CD14-positive monocyte (primary cell): ENCODE results near the gene GJB2. TPM values are rescaled to one million over a fixed set of nuclear protein-coding genes. Genes with fewer than 3 reads are reported as not detected.
A peak's percentile ranks its signal among the peaks of the same experiment; 100 is the strongest.

Experiments used
- DNase-seq, 3 donors: peaks; one replicate each; pipeline ENCODE4 v3.0.0-alpha.2; 2011 to 2022
- H2AFZ ChIP-seq: 2 replicates; pipeline ENCODE4 v1.6.0; 2012; ENCODE audit warnings: mild to moderate bottlenecking, low read depth, low read length, inconsistent platforms; ENCODE audit not compliant: insufficient read depth, poor library complexity, severe bottlenecking
- H3K27ac ChIP-seq, 2 donors: 1 replicate in 1 of 2; 2 replicates in 1 of 2; pipeline ENCODE4 v1.5.1; 2012 to 2013; ENCODE audit warnings: low read length in 2 of 2, control low read depth in 1 of 2, inconsistent platforms in 1 of 2, low read depth in 1 of 2, mild to moderate bottlenecking in 1 of 2
- H3K27me3 ChIP-seq, 2 donors: one replicate each; pipeline versions ENCODE4 v1.6.0 to v1.6.1; 2011 to 2013; ENCODE audit warnings: low read length in 2 of 2; ENCODE audit not compliant: control insufficient read depth in 2 of 2, insufficient read depth in 2 of 2
- H3K36me3 ChIP-seq, 2 donors: replicated peaks in 1 of 2; 1 replicate in 1 of 2; 2 replicates in 1 of 2; pipeline versions ENCODE4 v1.5.1 to v1.6.1; 2012 to 2013; ENCODE audit warnings: low read length in 2 of 2, control low read depth in 1 of 2, inconsistent platforms in 1 of 2, mild to moderate bottlenecking in 1 of 2; ENCODE audit not compliant: insufficient read depth in 2 of 2, control insufficient read depth in 1 of 2
- H3K4me1 ChIP-seq, 2 donors: 1 replicate in 1 of 2; 2 replicates in 1 of 2; pipeline versions ENCODE4 v1.5.1 to v1.6.1; 2012 to 2013; ENCODE audit warnings: low read length in 2 of 2, control low read depth in 1 of 2, inconsistent platforms in 1 of 2, mild to moderate bottlenecking in 1 of 2, moderate library complexity in 1 of 2; ENCODE audit not compliant: insufficient read depth in 2 of 2, control insufficient read depth in 1 of 2
- H3K4me2 ChIP-seq: replicated peaks from 2 replicates; pipeline ENCODE3; 2012; ENCODE audit warnings: low read length, moderate library complexity, mild to moderate bottlenecking; ENCODE audit not compliant: poor library complexity, severe bottlenecking; ENCODE audit errors: extremely low read depth
- H3K4me3 ChIP-seq, 3 experiments: fragments of 200-600 bp in 1 of 3; sonication (generic) in 1 of 3; replicated peaks in 1 of 3; 1 replicate in 2 of 3; 2 replicates in 1 of 3; pipeline ENCODE4 v1.5.1; 2011 to 2013; ENCODE audit warnings: low read length in 3 of 3, mild to moderate bottlenecking in 3 of 3, control low read depth in 2 of 3, low read depth in 2 of 3, inconsistent platforms in 1 of 3, moderate library complexity in 1 of 3
- H3K79me2 ChIP-seq: 2 replicates; pipeline ENCODE4 v1.6.0; 2012; ENCODE audit warnings: mild to moderate bottlenecking, control low read depth, inconsistent platforms, low read length, moderate library complexity; ENCODE audit not compliant: insufficient read depth
- H3K9ac ChIP-seq: 2 replicates; pipeline ENCODE4 v1.6.0; 2017; ENCODE audit warnings: low read length, mild to moderate bottlenecking; ENCODE audit not compliant: insufficient read depth, poor library complexity, severe bottlenecking
- H3K9me3 ChIP-seq, 2 donors: replicated peaks in 1 of 2; 1 replicate in 1 of 2; 2 replicates in 1 of 2; pipeline versions ENCODE4 v1.5.1 to v1.6.1; 2012 to 2013; ENCODE audit warnings: low read length in 2 of 2, control low read depth in 1 of 2; ENCODE audit not compliant: control insufficient read depth in 1 of 2, insufficient read depth in 1 of 2
- H4K20me1 ChIP-seq: 2 replicates; pipeline ENCODE4 v1.6.0; 2012; ENCODE audit warnings: mild to moderate bottlenecking, low read length, control low read depth, moderate library complexity; ENCODE audit not compliant: insufficient read depth
- H3K27ac Mint-ChIP-seq, 7 donors: one replicate each; pipeline ENCODE4 v1.8.0; 2020; ENCODE audit warnings: mild to moderate bottlenecking in 7 of 7, mixed read lengths in 7 of 7, moderate library complexity in 6 of 7, inconsistent platforms in 2 of 7
- H3K27me3 Mint-ChIP-seq, 3 donors: one replicate each; pipeline ENCODE4 v1.8.0; 2021 to 2022; ENCODE audit warnings: low read depth in 3 of 3, mild to moderate bottlenecking in 3 of 3, mixed read lengths in 3 of 3, moderate library complexity in 3 of 3, inconsistent platforms in 1 of 3
- H3K36me3 Mint-ChIP-seq, 2 donors: one replicate each; pipeline ENCODE4 v1.8.0; 2020; ENCODE audit warnings: mixed read lengths in 2 of 2, inconsistent platforms in 1 of 2, mild to moderate bottlenecking in 1 of 2
- H3K4me1 Mint-ChIP-seq: one replicate; pipeline ENCODE4 v1.8.0; 2020; ENCODE audit warnings: mild to moderate bottlenecking, mixed read lengths
- H3K4me3 Mint-ChIP-seq, 2 donors: one replicate each; pipeline ENCODE4 v1.8.0; 2020; ENCODE audit warnings: mild to moderate bottlenecking in 2 of 2, mixed read lengths in 2 of 2, moderate library complexity in 1 of 2
- H3K9me3 Mint-ChIP-seq, 7 donors: one replicate each; pipeline ENCODE4 v1.8.0; 2020 to 2022; ENCODE audit warnings: mixed read lengths in 7 of 7, mild to moderate bottlenecking in 6 of 7, moderate library complexity in 6 of 7, inconsistent platforms in 2 of 7
- CTCF ChIP-seq: fragments of 200-600 bp; IDR thresholded peaks from one replicate; pipeline ENCODE4 v1.8.0; 2022; ENCODE audit warnings: antibody characterized with exemption, mild to moderate bottlenecking
- WGBS: methylation state at CpG from one replicate; pipeline ENCODE4 v1.1.5; 2013; ENCODE audit warnings: missing lambda C conversion rate; ENCODE audit not compliant: insufficient coverage; 5-methylcytosine and 5-hydroxymethylcytosine counted together
- intact Hi-C, 2 donors: fragments of 100-400 bp; cut with micrococcal nuclease; formaldehyde crosslinking; loops; one replicate each; pipeline versions ENCODE4 v1.15.0 to v1.15.1; 2023
- polyA plus RNA-seq, 3 donors: library from polyadenylated mRNA; depleted of rRNA in 1 of 3; unstranded in 2 of 3; stranded (reverse) in 1 of 3; fragments of 300-500 nt in 2 of 3; fragments of >200 nt in 1 of 3; fragmentation: Illumina TruSeq in 2 of 3; gene quantifications; 1 replicate in 2 of 3; 2 replicates in 1 of 3; pipeline ENCODE4 v1.2.3, GENCODE V29; 2012 to 2021

The GJB2 gene
- polyA plus RNA-seq, 3 donors = 0.41 TPM; not detected in 2

GRCh38 chr13:20159646-20160305 is 33.0 kb downstream of the GJB2 start:
- H3K4me2 ChIP-seq = peak overlapping the region; percentile 78
- peaks cover 0 to 10% (median 3%) of the 10 kb centered on the region in 7 donors for H3K9me3 Mint-ChIP-seq
- 58% methylated on average over 5 of the region's 18 CpGs for WGBS
- H3K4me1 Mint-ChIP-seq = peaks cover 24% of the 10 kb centered on the region
- no peak overlapping the region for H3K27ac Mint-ChIP-seq
- no peak for DNase-seq
- H3K79me2 ChIP-seq = no peaks in the 10 kb centered on the region
- H3K4me3 Mint-ChIP-seq = peak overlapping the region; percentile 77 to 90
- H3K27ac ChIP-seq = no peak overlapping the region
- H3K27me3 ChIP-seq = peaks cover 67 to 78% of the 10 kb centered on the region in 2 donors
- no peaks in the 10 kb centered on the region for H3K36me3 ChIP-seq
- no peaks in the 10 kb centered on the region for H4K20me1 ChIP-seq
- H3K4me1 ChIP-seq = peaks cover 13 to 23% of the 10 kb centered on the region in 2 donors
- intact Hi-C loops = loop anchor here (5.0 to 10.0 kb wide), 4 partner anchors 32 to 195 kb away; no protein-coding TSS in a partner anchor
- TF ChIP-seq CTCF = no peak
- H3K4me3 ChIP-seq = peak overlapping the region in 1 of 3 experiments; percentile 66
- H3K9me3 ChIP-seq = peaks cover 0 to 6% of the 10 kb centered on the region in 2 donors
- no peak overlapping the region for H2AFZ ChIP-seq
- no peak overlapping the region for H3K9ac ChIP-seq
- H3K36me3 Mint-ChIP-seq = peaks cover 0 to 7% of the 10 kb centered on the region in 2 donors
- H3K27me3 Mint-ChIP-seq = peaks cover 61 to 79% (median 65%) of the 10 kb centered on the region in 3 donors

- no peaks in the 10 kb centered on the region for H3K79me2 ChIP-seq
- no peak for TF ChIP-seq CTCF
- no CpG with 5 or more reads among the region's 3 CpGs for WGBS
- no peak overlapping the region for H3K27ac ChIP-seq
- Mint-ChIP-seq H3K27me3 (peaks cover 53 to 73% (median 67%) of the 10 kb centered on the region in 3 donors), H3K27ac (no peak overlapping the region), H3K36me3 (peaks cover 0 to 7% of the 10 kb centered on the region in 2 donors), H3K4me3 (peak overlapping the region in 1 of 2 donors; percentile 70), H3K9me3 (peaks cover 0 to 10% (median 3%) of the 10 kb centered on the region in 7 donors), H3K4me1 (peaks cover 20% of the 10 kb centered on the region)
- no peak overlapping the region for H3K4me2 ChIP-seq
- no peaks in the 10 kb centered on the region for H3K36me3 ChIP-seq
- H3K9me3 ChIP-seq = peaks cover 0 to 6% of the 10 kb centered on the region in 2 donors
- H4K20me1 ChIP-seq = no peaks in the 10 kb centered on the region
- H3K27me3 ChIP-seq = peaks cover 64 to 80% of the 10 kb centered on the region in 2 donors
- H2AFZ ChIP-seq = no peak overlapping the region
- intact Hi-C loops = no loop called here
- peaks cover 13 to 23% of the 10 kb centered on the region in 2 donors for H3K4me1 ChIP-seq
- H3K4me3 ChIP-seq = no peak overlapping the region
- H3K9ac ChIP-seq = no peak overlapping the region
- DNase-seq = no peak
Measured at GRCh38 chr13:20157151-20157796, 35.5 kb downstream of the GJB2 start.
